Ectodermal cell (in vitro differentiated cells): ENCODE measurements around the gene TMEM244.
"Not testable (repeated sequence)": the region's sequence is repeated elsewhere in the genome, so short reads cannot be mapped to it uniquely, and the experiment has no call there.

ENCODE experiments used
- H3K27ac ChIP-seq: 2 replicates; pipeline ENCODE4 v1.7.0; 2013; ENCODE audit warnings: mild to moderate bottlenecking, low read depth, low read length; ENCODE audit not compliant: insufficient read depth, poor library complexity, severe bottlenecking
- H3K27me3 ChIP-seq: 2 replicates; pipeline ENCODE4 v1.7.0; 2013; ENCODE audit warnings: mild to moderate bottlenecking, low read length; ENCODE audit not compliant: insufficient read depth, control insufficient read depth, poor library complexity, severe bottlenecking
- H3K36me3 ChIP-seq: one replicate; pipeline ENCODE4 v1.7.0; 2013; ENCODE audit warnings: low read length; ENCODE audit not compliant: control insufficient read depth, insufficient read depth
- H3K4me1 ChIP-seq: one replicate; pipeline ENCODE4 v1.7.0; 2013; ENCODE audit warnings: low read length; ENCODE audit not compliant: control insufficient read depth, insufficient read depth
- H3K4me3 ChIP-seq: 2 replicates; pipeline ENCODE4 v1.7.0; 2013; ENCODE audit warnings: low read depth, low read length, control low read depth; ENCODE audit not compliant: insufficient read depth
- H3K9me3 ChIP-seq: 2 replicates; pipeline ENCODE4 v1.7.0; 2013; ENCODE audit warnings: mild to moderate bottlenecking, low read length, moderate library complexity; ENCODE audit not compliant: control insufficient read depth
- WGBS, 2 experiments: methylation state at CpG; one replicate each; pipeline ENCODE4 v1.1.7; 2013; ENCODE audit warnings: missing lambda C conversion rate in 2 of 2; 5-methylcytosine and 5-hydroxymethylcytosine counted together

TMEM244 gene

DNA sequence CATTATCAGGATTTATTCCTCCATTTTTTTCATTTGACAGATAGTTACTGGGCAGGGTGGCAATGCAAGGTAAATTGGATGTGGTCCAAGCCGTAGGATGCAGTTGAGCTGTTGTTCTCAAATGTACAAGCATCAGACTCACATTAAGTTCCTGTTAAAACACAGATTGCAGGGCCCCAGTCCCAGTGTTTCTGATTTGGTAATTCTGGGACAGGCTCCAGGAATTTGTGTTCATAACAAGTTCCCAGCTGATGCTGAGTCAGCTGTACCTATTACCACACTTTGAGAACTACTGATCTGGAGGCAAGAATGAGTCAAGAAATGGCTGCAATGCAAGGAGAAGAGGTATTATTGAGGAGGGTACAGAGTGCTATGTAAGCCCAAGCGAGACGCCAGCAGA, 11.7 kb downstream of the TMEM244 start:
- 92 to 94% methylated on average over 3 of the region's 3 CpGs for WGBS, 2 experiments
- Histone ChIP-seq H3K4me1 (no peaks in the 10 kb centered on the region), H3K27ac (no peak overlapping the region), H3K27me3 (no peaks in the 10 kb centered on the region), H3K9me3 (no peaks in the 10 kb centered on the region), H3K36me3 (no peaks in the 10 kb centered on the region), H3K4me3 (no peak overlapping the region)

DNA sequence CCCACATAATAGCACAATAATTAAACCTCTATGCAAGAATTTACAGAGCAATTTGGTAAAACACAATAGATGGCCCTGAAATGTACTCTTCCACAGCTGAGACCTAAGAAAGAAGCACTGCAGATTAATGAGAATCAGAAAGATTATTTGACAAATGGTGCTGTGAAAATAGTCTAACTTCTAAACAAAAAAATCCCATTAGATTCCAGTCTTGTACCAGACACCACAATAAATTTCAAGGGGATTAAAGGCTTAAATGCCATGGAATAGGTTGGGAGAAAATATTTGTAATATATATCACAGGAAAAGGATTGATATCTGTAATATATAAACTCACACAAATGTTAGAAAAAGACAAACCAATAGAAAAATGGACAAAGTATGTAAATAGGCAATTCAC, 14.4 kb downstream of the TMEM244 start:
- H3K27me3 ChIP-seq, result no peaks in the 10 kb centered on the region
- H3K36me3 ChIP-seq, result no peaks in the 10 kb centered on the region
- no peak overlapping the region for H3K27ac ChIP-seq
- no peaks in the 10 kb centered on the region for H3K9me3 ChIP-seq
- no peaks in the 10 kb centered on the region for H3K4me1 ChIP-seq
- no peak overlapping the region for H3K4me3 ChIP-seq

DNA sequence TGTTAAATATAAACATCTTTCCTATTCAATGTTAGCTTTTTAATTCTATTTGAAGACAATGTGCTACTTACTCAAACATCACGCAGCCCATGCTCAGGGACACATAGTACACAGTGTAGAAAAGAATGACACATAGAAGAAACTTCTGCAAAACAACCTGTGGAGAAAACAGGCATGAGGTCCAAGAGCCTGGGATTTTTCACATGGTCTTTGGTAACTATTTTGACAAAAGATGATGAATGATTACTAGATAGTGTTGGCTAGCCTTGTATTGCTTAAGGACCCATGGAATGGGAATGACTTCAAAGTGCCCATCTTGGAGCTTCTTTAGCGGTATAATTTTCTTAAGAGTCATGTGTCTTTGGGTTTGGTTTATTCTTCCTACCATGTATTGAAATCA, 15.4 kb downstream of the TMEM244 start:
- Histone ChIP-seq H3K27me3 (no peaks in the 10 kb centered on the region), H3K4me1 (no peaks in the 10 kb centered on the region), H3K9me3 (no peaks in the 10 kb centered on the region), H3K36me3 (no peaks in the 10 kb centered on the region), H3K4me3 (no peak overlapping the region), H3K27ac (no peak overlapping the region)
- 90 to 100% methylated on average over 1 to 2 of the region's 2 CpGs for WGBS, 2 experiments

DNA sequence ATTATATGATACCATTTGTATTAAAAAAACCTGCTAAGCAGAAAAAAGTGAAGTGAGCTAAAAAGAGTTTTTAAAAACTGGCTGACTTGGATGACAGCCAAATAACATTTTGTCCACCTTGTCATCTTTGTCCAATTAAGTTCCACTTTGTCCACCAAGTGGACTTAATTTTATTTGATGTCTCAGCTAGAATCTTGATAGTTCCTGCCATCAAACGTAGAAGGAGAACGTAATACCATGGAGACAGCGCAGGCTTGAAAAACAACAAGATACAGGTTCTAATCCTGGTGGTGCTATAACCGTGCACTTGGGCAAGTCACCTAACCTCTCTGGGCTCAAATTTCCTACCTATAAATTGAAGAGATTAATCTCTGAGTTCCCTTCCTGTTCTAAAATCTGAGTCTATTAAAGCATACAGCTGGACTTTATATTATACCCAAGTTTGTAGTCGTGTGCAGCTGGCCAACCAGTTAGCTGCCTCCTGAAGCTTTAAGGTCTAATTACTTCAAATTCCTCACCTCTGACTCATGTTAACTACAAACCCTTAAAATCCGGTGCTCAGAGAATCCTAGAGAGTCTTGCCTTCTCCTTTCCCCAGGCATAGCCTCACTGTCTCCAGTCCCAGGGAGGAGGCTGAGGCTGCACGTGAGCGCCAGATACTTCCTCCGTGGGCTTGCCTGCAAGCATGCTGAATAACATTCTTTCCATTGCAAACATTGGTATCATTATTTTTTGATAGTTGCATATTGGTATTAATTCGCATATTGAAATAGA, 16.8 kb downstream of the TMEM244 start:
- Histone ChIP-seq H3K4me1 (no peaks in the 10 kb centered on the region), H3K27ac (no peak overlapping the region), H3K4me3 (no peak overlapping the region), H3K27me3 (no peaks in the 10 kb centered on the region), H3K9me3 (no peaks in the 10 kb centered on the region), H3K36me3 (no peaks in the 10 kb centered on the region)
- WGBS, 2 experiments, result 65 to 70% methylated on average over 9 to 10 of the region's 10 CpGs

DNA sequence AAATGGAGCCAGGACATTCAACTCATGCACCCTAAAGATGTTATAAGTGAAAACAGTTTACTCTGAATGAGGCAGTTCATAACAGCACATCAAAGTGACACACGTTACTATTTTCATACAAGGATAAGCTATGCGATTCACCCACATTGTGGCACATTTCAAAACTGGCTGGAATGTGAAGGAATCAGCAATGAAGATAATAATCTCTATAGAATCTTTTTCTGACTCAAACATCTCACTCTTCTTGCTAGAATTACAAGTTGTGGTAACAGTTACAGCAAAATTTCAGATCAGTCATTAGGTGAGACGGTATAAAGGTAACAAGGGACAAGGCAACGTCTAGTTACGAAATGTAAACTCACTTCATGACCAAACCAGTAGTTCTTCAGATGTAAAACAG, 17.5 kb downstream of the TMEM244 start:
- no peaks in the 10 kb centered on the region for H3K9me3 ChIP-seq
- H3K27me3 ChIP-seq, result no peaks in the 10 kb centered on the region
- H3K4me1 ChIP-seq, result no peaks in the 10 kb centered on the region
- H3K36me3 ChIP-seq, result no peaks in the 10 kb centered on the region
- H3K27ac ChIP-seq, result no peak overlapping the region
- H3K4me3 ChIP-seq, result no peak overlapping the region
- WGBS, 2 experiments, result 88 to 90% methylated on average over 3 to 5 of the region's 5 CpGs

DNA sequence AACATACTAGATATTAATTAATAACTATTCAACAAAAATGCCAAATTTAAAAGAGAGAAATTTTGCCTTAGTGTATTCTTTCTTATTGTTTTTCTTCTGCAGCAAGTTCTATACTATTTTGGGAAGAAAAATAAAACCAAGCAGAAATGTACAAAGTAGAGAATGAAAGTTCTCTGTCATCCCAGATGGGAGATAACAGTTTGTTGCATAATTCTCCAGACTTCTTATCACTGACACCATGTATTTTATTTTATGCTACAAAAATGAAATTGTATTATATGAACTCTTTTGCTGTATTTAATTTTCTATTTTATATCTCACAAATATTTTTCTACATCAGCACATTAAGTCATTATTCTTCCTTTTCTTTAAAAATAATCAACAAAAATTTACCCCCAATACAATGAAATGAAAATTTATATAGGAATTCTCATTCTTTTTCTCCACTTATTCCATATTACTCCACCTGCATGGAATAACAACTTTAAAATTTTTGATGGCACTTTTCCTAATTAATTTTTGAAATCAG, 18.2 kb downstream of the TMEM244 start:
- Histone ChIP-seq H3K27me3 (no peaks in the 10 kb centered on the region), H3K27ac (no peak overlapping the region), H3K4me1 (no peaks in the 10 kb centered on the region), H3K36me3 (no peaks in the 10 kb centered on the region), H3K4me3 (no peak overlapping the region), H3K9me3 (no peaks in the 10 kb centered on the region)

DNA sequence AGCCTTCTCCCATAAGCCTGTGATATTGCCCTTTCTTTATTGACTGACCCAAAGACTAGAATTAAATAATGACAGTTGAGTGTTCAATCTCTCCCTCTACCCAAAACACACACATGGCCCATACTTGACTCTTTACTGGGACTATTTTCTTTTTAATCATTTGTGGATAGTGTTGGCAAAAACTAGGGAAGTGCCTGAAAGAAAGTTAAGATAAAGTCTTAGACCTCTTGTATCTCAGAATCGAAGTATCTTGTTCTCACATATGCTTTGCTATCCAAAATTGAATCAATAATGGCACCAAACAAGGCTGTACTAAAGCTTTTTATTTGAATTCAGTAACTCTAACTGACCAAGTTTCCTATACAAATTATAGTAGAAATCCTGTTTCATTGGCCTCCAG, 19.0 kb downstream of the TMEM244 start:
- Histone ChIP-seq H3K36me3 (no peaks in the 10 kb centered on the region), H3K27me3 (no peaks in the 10 kb centered on the region), H3K9me3 (no peaks in the 10 kb centered on the region), H3K4me3 (no peak overlapping the region), H3K4me1 (no peaks in the 10 kb centered on the region), H3K27ac (no peak overlapping the region)
- 92 to 96% methylated on average over 1 of the region's 1 CpG for WGBS, 2 experiments

DNA sequence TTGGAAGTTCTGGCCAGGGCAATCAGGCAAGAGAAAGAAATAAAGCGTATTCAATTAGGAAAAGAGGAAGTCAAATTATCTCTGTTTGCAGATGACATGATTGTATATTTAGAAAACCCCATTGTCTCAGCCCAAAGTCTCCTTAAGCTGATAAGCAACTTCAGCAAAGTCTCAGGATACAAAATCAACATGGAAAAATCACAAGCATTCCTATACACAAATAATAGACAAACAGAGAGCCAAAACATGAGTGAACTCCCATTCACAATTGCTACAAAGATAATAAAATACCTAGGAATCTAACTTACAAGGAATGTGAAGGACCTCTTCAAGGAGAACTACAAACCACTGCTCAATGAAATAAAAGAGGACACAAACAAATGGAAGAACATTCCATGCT, 21.6 kb downstream of the TMEM244 start:
- H3K9me3 ChIP-seq, H3K27me3 ChIP-seq, H3K4me3 ChIP-seq, H3K4me1 ChIP-seq, H3K36me3 ChIP-seq, H3K27ac ChIP-seq: not testable (repeated sequence)
- WGBS, 2 experiments, result 100% methylated on average over 1 of the region's 1 CpG; no CpG with 5 or more reads in 1 of the 2 experiments

DNA sequence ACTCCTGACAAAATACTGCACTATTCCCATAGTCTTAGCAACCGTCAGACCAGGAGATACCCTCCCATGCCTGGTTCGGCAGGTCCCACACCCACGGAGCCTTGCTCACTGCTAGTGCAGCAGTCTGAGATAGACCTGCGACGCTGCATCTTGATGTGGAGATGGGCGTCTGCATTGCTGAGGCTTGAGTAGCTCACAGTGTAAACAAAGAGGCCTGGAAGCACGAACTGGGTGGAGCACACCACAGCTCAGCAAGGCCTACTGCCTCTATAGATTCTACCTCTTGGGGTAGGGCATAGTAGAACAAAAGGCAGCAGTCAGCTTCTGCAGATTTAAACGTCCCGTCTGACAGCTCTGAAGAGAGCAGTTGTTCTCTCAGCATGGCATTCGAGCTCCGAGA, 25.4 kb downstream of the TMEM244 start:
- Histone ChIP-seq H3K27me3 (no peaks in the 10 kb centered on the region), H3K4me3 (no peak overlapping the region), H3K27ac (no peak overlapping the region), H3K4me1 (no peaks in the 10 kb centered on the region), H3K36me3 (no peaks in the 10 kb centered on the region), H3K9me3 (no peaks in the 10 kb centered on the region)
- WGBS, 2 experiments, result 61 to 62% methylated on average over 11 of the region's 11 CpGs

DNA sequence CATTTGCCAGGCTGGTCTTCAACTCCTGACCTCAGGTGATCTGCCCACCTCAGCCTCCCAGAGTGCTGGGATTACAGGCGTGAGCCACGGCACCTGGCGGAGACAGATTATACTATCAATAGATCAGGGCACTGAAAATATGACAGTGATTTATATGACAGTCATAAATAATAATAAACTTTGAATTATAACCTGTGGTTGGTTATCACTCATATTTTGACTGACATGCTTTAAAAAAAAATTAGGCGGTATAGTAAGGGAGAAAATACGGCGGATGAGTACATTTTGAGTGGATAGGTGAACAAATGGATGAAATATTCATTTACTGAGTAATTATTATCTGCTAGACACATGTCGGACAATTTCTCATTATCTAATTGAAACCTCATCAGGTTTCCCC, 28.8 kb downstream of the TMEM244 start:
- Histone ChIP-seq H3K4me1 (no peaks in the 10 kb centered on the region), H3K4me3 (no peak overlapping the region), H3K36me3 (no peaks in the 10 kb centered on the region), H3K27ac (no peak overlapping the region), H3K27me3 (no peaks in the 10 kb centered on the region), H3K9me3 (no peaks in the 10 kb centered on the region)
- 75 to 82% methylated on average over 6 to 7 of the region's 7 CpGs for WGBS, 2 experiments
